ENCODE results near the gene PAPOLA.

The PAPOLA gene

DNA sequence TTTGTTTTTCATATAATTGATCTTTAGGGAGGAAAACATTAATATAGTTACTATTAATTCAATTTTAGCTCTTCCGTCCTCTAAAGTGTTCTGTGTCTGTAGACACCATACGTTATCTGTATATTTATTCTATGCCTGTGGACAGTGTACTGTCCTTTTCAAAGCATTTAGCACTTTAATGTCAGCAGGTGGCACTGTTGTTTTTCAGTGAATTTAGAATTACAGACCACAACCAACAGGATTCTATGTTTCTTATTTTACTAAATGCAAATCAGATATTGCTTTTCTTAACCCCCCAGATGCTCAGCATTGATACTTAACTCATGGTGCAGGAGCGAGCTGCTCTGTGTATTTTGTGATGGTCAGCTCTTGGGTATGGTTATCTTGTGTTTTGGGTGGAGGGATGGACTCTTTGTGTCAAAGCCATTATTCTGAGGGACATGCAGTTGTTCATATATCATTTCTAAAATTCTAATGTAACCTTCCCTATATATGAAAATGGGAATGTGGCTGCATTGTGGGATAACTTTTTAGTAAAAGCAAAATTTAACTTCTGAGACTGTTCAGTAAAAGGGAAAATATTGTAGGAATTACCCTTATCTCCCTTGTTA lies 65.2 kb downstream of the PAPOLA start:
- POLR2A ChIA-PET = no interaction called here
- peak; percentile 13 for DNase-seq (ENCODE audit: extremely low spot score)
- TF ChIP-seq, protein P1, sequence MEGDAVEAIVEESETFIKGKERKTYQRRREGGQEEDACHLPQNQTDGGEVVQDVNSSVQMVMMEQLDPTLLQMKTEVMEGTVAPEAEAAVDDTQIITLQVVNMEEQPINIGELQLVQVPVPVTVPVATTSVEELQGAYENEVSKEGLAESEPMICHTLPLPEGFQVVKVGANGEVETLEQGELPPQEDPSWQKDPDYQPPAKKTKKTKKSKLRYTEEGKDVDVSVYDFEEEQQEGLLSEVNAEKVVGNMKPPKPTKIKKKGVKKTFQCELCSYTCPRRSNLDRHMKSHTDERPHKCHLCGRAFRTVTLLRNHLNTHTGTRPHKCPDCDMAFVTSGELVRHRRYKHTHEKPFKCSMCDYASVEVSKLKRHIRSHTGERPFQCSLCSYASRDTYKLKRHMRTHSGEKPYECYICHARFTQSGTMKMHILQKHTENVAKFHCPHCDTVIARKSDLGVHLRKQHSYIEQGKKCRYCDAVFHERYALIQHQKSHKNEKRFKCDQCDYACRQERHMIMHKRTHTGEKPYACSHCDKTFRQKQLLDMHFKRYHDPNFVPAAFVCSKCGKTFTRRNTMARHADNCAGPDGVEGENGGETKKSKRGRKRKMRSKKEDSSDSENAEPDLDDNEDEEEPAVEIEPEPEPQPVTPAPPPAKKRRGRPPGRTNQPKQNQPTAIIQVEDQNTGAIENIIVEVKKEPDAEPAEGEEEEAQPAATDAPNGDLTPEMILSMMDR (IDR thresholded peaks at IDR 0.05; ENCODE audit: control extremely low read depth, extremely low read depth, low read depth, missing control alignments) = peak; percentile 66
- CTCF ChIA-PET = interaction anchor here (0.6 to 7.2 kb wide), 13 partner anchors 7 to 180 kb away, joined by 3 to 48 read pairs (median 4); no protein-coding TSS in a partner anchor

- POLR2A ChIA-PET = no interaction called here
- DNase-seq (ENCODE audit: extremely low spot score) = no peak
- CTCF ChIA-PET = interaction anchor here (1.2 to 7.2 kb wide), 5 partner anchors 6 to 173 kb away, joined by 3 to 48 read pairs (median 25); no protein-coding TSS in a partner anchor
- TF ChIP-seq, protein P1 (IDR thresholded peaks at IDR 0.05; ENCODE audit: control extremely low read depth, extremely low read depth, low read depth, missing control alignments) = no peak
These were observed 66.4 kb downstream of the PAPOLA start for GRCh38 chr14:96568621-96569020.

DNA sequence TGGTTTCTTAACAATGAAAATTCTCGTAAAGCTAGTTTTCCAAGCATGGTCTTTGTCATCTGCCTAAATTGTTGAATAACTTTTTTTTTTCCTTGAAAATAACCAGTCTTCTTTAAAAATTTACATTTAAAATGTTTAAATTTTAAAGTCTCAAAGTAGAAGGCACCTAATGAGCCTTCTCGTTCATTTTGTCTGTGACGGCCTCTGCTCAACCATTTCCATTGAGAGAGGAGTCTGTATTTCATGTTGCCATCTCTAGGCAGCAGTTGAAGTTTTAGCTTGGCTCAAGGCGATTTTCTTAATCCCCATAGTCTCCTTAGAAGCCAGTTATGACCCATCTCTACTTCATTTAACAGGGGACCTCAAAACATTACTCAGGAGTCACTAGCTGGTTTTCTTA lies 69.1 kb downstream of the PAPOLA start:
- ChIA-PET POLR2A (no interaction called here), CTCF (interaction anchor here (3.5 to 7.6 kb wide), 2 partner anchors 6 to 10 kb away, joined by 12 to 48 read pairs; no protein-coding TSS in a partner anchor)
- DNase-seq (ENCODE audit: extremely low spot score) = no peak
- TF ChIP-seq, protein P1 (IDR thresholded peaks at IDR 0.05; ENCODE audit: control extremely low read depth, extremely low read depth, low read depth, missing control alignments) = no peak

DNA sequence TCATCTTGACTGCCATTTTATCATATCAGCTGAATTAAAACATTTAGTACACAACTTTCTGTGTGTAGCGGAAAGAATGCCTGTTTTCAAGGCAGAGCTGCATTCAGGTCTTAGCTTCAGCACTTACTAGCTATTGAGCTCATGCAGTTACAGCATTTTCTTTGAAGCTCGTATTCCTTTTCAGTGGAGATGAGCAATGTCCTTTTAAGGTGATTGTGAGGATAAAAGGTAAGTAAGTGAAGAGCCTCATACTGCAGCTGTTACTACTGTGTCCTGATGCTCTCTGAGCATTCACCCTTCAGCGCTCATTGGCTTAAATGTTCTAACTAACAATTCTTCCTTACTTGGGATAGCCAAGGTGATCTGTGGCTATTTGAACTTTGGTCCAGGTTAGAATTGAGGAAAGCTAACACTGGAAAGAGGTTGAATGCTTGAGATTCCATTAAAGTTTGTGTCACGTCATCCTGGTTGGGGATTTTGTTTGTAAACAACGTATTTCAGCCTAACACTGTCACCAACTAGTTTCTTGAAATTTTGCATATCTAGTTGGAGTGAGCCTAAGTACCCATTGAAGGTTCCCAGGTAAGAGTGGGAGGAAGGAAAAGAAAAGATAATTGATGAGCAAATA lies 71.4 kb downstream of the PAPOLA start:
- ChIA-PET CTCF (interaction anchor here (1.1 to 7.6 kb wide), 3 partner anchors 7 to 18 kb away, joined by 3 to 48 read pairs (median 12); no protein-coding TSS in a partner anchor), POLR2A (no interaction called here)
- TF ChIP-seq, protein P1 (IDR thresholded peaks at IDR 0.05; ENCODE audit: control extremely low read depth, extremely low read depth, low read depth, missing control alignments) = no peak
- DNase-seq (ENCODE audit: extremely low spot score) = no peak

GRCh38 chr14:96574171-96574632 lies 72.0 kb downstream of the PAPOLA start:
- CTCF ChIA-PET = interaction anchor here (1.1 to 7.6 kb wide), 3 partner anchors 7 to 10 kb away, joined by 4 to 48 read pairs (median 12); no protein-coding TSS in a partner anchor
- TF ChIP-seq, protein P1 (IDR thresholded peaks at IDR 0.05; ENCODE audit: control extremely low read depth, extremely low read depth, low read depth, missing control alignments) = no peak

DNA sequence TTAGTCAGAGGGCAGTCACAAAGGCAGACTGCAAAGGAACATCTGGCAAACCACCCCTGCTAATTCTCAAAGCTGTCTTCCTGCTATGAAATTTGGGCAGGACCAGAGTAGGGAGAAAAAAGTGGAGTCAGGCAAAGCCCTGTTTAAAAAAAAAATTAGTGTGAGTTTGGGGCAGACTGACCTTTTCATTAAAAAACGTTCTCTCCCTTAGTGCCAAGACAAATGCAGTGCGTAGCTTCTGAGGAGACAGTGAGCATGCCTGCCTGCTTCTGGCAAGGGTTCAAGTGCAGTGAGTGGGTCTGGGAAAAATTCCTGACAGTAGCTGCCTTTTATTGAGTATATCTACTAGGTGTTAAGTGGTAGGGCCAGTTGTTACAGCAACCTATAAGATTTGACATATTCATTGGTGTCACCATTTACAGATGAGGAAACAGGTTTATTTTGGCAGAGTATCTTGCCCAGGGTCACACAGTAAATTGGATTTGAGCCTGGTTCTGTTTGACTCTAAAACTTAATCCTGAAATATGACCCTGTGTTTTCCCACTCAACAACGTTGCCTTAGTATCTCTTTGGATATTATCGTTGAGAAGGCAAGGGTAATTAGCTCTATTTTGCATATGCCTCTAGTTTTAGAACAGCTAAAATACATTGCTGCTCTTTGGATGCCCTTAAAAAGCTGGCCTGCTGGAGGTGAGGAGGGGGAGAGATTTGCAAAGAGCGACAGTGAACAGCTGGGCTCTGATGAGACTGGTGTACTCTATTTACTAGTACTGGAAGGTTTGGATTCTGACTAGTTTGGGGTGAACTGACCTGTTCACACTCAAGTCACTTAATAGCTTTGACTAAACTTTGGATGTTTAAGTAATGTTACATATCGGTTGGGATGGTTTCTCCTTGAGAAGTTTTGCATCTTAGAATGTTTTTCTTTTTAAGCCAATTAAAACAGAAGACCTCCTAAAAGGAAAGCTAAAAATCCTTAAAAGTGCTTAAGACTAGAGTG lies 72.8 kb downstream of the PAPOLA start:
- ChIA-PET POLR2A (no interaction called here), CTCF (interaction anchor here (0.7 to 7.6 kb wide), 4 partner anchors 9 to 277 kb away, joined by 3 to 48 read pairs (median 4); no protein-coding TSS in a partner anchor)
- DNase-seq (ENCODE audit: extremely low spot score) = no peak
- TF ChIP-seq, protein P1 (IDR thresholded peaks at IDR 0.05; ENCODE audit: control extremely low read depth, extremely low read depth, low read depth, missing control alignments) = no peak

More at GRCh38 chr14:96574171-96574632, 72.0 kb downstream of the PAPOLA start:
- POLR2A ChIA-PET = no interaction called here
- no peak for DNase-seq (ENCODE audit: extremely low spot score)
